ENCODE results near the gene FBXO41.

DNA sequence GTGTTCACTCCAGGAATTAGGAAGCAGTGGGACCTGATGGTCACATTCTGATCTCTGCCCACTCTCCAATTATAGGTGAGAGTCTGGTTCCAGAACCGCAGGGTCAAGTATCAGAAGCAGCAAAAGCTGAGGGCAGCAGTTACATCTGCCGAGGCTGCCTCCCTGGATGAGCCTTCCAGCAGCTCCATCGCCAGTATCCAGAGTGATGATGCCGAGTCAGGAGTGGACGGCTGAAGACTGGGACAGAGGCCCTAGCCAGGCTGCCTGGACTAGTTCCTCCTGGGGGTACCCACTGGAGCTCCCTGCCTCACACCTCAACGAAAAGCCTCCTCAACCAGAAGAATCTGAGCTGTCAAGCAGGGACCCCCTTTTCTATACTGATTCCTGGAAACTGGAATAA, 73.6 kb downstream of the FBXO41 start:
- TF ChIP-seq EZH2 (IDR thresholded peaks at IDR 0.05; ENCODE audit: insufficient read depth, poor library complexity, severe bottlenecking): no peak
- no peak for TF ChIP-seq EZH2phosphoT487 (IDR thresholded peaks at IDR 0.05; ENCODE audit: insufficient read depth, low read depth)
